ENCODE data around the gene CGNL1.

CGNL1 gene

GRCh38 chr15:57521503-57521902 is 145.2 kb downstream of the CGNL1 start:
- TF ChIP-seq POLR2AphosphoS5 (IDR thresholded peaks at IDR 0.05; ENCODE audit: low read depth) (no peak), GABPA (IDR thresholded peaks at IDR 0.05; ENCODE audit: low read depth) (no peak), CTCF (IDR thresholded peaks at IDR 0.05; ENCODE audit: insufficient read depth, low read length) (no peak), SPI1 (IDR thresholded peaks at IDR 0.05; ENCODE audit: borderline replicate concordance, low read depth) (no peak), REST (IDR thresholded peaks at IDR 0.05; ENCODE audit: insufficient replicate concordance, low read depth) (no peak)
- Histone ChIP-seq H3K27ac (replicated peaks) (no peak overlapping the region), H3K27me3 (ENCODE audit: insufficient read depth, poor library complexity, severe bottlenecking) (peaks cover 3% of the 10 kb centered on the region), H3K4me3 (replicated peaks; ENCODE audit: insufficient read depth, low read length) (no peak overlapping the region)
- DNase-seq (ENCODE audit: low read depth in 1 of 2, low spot score in 1 of 2): no peak

DNA sequence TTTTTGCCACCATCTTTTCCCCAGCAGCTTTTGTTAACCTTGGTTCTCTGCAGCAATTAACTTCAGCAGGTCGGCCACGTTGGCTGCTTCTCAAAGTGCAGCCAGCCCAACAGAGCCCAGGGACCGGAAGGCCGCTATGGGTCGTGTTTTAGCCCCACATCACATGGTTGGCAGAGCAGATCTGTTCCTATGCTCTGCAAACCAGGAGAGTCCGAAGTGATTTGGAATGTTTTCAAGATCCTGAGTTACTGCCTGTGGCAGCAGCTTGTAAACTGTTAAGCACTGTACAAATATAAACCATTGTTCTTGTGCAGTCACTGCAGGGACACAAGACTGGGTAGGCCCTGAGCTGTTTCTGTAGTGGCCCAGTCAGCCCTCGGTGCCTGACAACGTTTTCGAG is 145.8 kb downstream of the CGNL1 start:
- Histone ChIP-seq H3K27me3 (ENCODE audit: insufficient read depth, poor library complexity, severe bottlenecking) (peaks cover 3% of the 10 kb centered on the region), H3K27ac (replicated peaks) (no peak overlapping the region)

DNA sequence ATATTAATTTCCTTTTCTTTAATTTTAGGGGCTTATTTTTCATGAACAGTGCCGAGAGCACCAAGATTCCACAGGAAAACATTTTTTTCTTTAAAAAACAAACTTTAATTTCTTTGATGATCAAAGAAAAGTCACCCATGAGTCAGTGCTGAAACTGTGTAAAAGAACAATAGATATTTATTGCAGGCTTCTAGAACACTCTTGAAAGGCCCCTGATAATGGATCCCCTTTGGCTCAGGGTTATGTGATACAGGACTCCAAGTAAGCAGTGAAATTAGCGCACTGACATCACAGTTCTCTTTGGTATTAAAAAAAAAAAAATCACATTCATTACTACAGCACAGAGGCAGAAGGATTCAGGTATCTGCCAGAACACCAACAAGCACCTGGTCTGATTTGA is 149.3 kb downstream of the CGNL1 start:
- Histone ChIP-seq H3K4me3 (replicated peaks; ENCODE audit: insufficient read depth, low read length) (no peak overlapping the region), H3K27ac (replicated peaks) (no peak overlapping the region), H3K27me3 (ENCODE audit: insufficient read depth, poor library complexity, severe bottlenecking) (peaks cover 3% of the 10 kb centered on the region)
- DNase-seq (ENCODE audit: low read depth in 1 of 2, low spot score in 1 of 2): no peak
- TF ChIP-seq CTCF (IDR thresholded peaks at IDR 0.05; ENCODE audit: insufficient read depth, low read length) (no peak), GABPA (IDR thresholded peaks at IDR 0.05; ENCODE audit: low read depth) (no peak), POLR2AphosphoS5 (IDR thresholded peaks at IDR 0.05; ENCODE audit: low read depth) (no peak), REST (IDR thresholded peaks at IDR 0.05; ENCODE audit: insufficient replicate concordance, low read depth) (no peak), SPI1 (IDR thresholded peaks at IDR 0.05; ENCODE audit: borderline replicate concordance, low read depth) (no peak)

More for the DNA sequence above, 145.8 kb downstream of the CGNL1 start:
- TF ChIP-seq GABPA (IDR thresholded peaks at IDR 0.05; ENCODE audit: low read depth): no peak
- H3K4me3 ChIP-seq (replicated peaks; ENCODE audit: insufficient read depth, low read length): no peak overlapping the region
- DNase-seq (ENCODE audit: low read depth in 1 of 2, low spot score in 1 of 2): no peak

DNA sequence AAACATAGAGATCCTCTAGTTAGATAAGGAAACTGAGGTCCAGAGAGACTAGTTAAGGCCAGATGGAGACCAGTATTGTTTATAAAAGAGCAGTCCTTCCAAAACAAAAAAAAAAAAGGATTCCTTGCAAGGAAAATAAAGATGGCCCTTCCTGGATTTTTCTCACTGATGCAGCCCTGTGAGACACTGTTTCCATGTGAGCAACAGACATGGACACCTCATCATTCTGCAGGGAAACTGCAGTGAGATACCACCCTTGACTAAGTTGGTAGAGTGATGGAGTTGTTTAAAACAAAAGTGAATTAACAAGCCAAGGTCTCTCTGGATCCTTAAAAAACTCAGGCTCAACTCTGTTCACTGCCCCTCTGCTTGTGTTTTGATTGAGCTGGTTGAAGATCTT is 149.8 kb downstream of the CGNL1 start:
- Histone ChIP-seq H3K4me3 (replicated peaks; ENCODE audit: insufficient read depth, low read length) (no peak overlapping the region), H3K27me3 (ENCODE audit: insufficient read depth, poor library complexity, severe bottlenecking) (peaks cover 3% of the 10 kb centered on the region), H3K27ac (replicated peaks) (no peak overlapping the region)
- DNase-seq (ENCODE audit: low read depth in 1 of 2, low spot score in 1 of 2): no peak
- TF ChIP-seq GABPA (IDR thresholded peaks at IDR 0.05; ENCODE audit: low read depth) (no peak), POLR2AphosphoS5 (IDR thresholded peaks at IDR 0.05; ENCODE audit: low read depth) (no peak), CTCF (IDR thresholded peaks at IDR 0.05; ENCODE audit: insufficient read depth, low read length) (no peak), SPI1 (IDR thresholded peaks at IDR 0.05; ENCODE audit: borderline replicate concordance, low read depth) (no peak), REST (IDR thresholded peaks at IDR 0.05; ENCODE audit: insufficient replicate concordance, low read depth) (no peak)

Measured in HL-60 (cell line).